ENCODE measurements around the gene ZBTB17.

The ZBTB17 gene

DNA sequence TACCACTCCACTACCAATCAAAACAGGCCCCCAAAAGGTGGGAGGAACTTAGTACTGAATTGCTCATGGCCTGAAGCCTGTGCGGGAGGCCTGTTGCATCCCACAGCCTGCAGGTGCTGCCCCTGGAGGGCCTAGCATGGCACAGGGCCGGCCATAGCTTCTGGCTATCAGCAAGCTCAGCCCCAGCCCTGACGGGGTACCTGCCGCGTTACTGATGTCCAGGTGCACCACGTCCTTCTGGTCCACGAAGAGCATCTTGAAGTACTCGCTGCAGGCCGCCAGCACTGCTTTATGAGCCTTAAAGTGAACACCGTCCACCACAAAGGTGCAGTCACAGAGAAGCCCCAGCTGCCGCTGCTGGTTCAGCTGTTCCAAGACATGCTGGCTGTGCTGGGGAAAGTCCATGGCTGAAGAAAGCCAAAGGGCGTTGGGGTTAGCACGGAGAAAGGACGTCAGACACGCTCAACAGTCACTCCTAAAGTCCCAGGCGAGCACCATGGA, 27.8 kb downstream of the ZBTB17 start:
- H3K9me3 ChIP-seq = no peaks in the 10 kb centered on the region
- TF ChIP-seq CTCF (IDR thresholded peaks at IDR 0.05; ENCODE audit: low read depth, low read length) = no peak
- no peak overlapping the region for H3K4me3 ChIP-seq (ENCODE audit: low read depth, low read length)
- DNase-seq = no peak
- no peaks in the 10 kb centered on the region for H3K27me3 ChIP-seq
- H3K4me1 ChIP-seq = peaks cover 27% of the 10 kb centered on the region
- peaks cover 19% of the 10 kb centered on the region for H3K36me3 ChIP-seq

DNA sequence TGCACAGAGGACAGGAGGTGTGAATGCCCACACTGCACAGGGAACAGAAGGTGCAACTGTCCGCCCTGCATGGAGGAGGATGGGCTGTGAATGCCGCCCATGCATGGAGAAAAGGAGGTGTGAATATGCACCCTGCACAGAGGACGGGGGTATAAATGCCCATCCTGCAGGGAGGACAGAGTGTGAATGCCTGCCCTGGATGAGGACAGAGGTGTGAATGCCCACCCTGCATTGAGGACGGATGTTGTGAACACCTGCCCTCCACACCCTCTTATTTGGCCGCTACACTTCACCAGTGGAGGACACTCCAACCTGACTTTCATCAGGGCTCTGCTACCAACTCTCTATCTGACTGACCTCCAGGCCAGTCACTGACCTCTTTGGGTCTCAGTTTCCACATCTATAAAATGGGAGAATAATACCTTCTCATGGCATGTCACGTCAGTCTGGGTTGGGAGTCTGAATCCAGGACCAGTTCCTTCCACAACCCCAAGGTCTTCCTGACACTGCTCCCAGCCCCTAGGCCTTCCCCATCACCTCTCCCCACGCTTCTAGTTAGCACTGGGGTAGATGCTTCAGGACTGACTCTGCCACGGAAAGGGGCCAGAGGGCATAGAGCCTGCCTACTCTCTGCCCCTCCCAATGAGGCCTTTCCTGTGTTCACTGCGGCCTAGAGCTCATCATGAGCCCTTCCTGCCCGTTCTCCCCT, 28.4 kb downstream of the ZBTB17 start:
- Histone ChIP-seq H3K9me3 (no peaks in the 10 kb centered on the region), H3K36me3 (peaks cover 22% of the 10 kb centered on the region), H3K27me3 (no peaks in the 10 kb centered on the region), H3K4me3 (ENCODE audit: low read depth, low read length) (no peak overlapping the region), H3K4me1 (peaks cover 25% of the 10 kb centered on the region)
- TF ChIP-seq CTCF (IDR thresholded peaks at IDR 0.05; ENCODE audit: low read depth, low read length) = no peak
- no peak for DNase-seq

GRCh38 chr1:15946571-15947381, 29.1 kb downstream of the ZBTB17 start:
- no peak overlapping the region for H3K4me3 ChIP-seq (ENCODE audit: low read depth, low read length)
- H3K27me3 ChIP-seq = no peaks in the 10 kb centered on the region
- no peak for DNase-seq
- TF ChIP-seq CTCF (IDR thresholded peaks at IDR 0.05; ENCODE audit: low read depth, low read length) = no peak
- no peaks in the 10 kb centered on the region for H3K9me3 ChIP-seq
- peaks cover 30% of the 10 kb centered on the region for H3K36me3 ChIP-seq
- peaks cover 18% of the 10 kb centered on the region for H3K4me1 ChIP-seq

DNA sequence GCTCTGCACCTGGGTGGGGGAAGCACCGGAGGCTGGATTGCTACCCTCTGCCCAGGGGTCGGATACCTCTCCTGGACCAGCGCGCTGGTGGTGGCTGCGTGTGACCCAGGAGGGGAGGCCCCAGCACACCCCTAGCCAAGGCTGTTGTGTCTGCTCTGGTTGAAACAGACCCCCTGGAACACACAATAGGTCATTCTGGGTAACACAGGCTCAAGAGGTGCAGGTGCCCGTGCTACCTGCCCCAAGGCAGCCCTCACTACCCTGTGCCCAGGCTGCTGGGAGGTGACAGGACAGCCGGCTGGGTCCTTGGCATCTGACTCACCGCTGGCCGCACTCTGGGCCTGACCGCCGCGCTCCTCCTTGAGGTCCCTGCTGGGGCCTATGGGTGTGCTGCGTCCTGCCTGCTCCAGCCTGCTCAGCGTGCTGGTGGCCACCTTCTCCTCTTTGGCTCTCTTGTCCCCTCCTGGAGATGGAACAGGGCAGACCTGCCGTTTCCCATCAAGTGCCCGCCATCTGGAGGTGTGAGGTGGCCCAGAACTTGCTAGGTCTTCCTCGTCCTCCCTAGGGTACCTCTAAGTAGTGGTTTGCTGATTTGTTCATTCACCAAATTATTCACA, 30.0 kb downstream of the ZBTB17 start:
- Histone ChIP-seq H3K4me1 (peaks cover 15% of the 10 kb centered on the region), H3K4me3 (ENCODE audit: low read depth, low read length) (no peak overlapping the region), H3K27me3 (no peaks in the 10 kb centered on the region), H3K36me3 (peaks cover 35% of the 10 kb centered on the region), H3K9me3 (no peaks in the 10 kb centered on the region)
- no peak for TF ChIP-seq CTCF (IDR thresholded peaks at IDR 0.05; ENCODE audit: low read depth, low read length)
- DNase-seq = no peak

DNA sequence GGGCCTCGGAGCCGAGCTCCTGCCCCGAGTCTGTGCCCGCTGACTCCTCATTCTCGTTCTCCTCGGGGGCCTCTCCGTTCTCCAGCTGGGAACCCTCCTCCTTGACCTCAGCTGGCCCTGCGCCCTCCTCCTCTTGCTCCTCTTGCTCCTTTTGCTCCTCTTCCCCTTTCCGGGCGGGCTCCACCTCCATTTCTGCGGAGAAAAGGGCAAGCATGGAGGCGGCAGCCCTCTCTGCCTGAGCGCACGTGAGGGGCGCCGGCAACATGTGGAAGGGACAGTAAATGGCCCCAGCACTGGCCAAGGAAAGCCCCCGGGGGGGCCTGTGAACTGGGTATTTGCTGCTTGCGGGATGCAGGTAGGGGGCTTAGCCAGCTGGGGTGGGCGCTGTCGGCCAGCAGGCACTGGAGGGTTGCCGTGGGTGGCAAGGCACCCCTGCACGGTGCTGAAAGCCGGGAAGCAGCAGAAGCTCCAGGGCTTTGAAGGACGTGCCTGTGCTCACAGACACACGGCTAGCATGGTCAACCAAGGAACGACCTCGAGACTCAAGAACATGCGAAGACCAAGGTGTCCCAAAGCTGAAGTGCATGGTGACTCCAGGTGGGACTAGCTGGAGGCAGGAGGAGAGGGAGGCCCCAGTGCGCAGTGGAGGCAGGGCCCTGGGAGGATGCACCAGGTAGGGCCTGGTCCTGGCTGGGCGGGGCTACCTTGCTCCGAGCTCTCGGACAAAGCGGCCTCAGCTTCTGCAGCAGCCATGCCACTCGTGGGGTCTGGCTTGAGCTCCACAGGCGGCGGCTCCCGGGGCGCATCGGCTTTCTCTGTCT, 30.7 kb downstream of the ZBTB17 start:
- H3K4me1 ChIP-seq = peaks cover 8% of the 10 kb centered on the region
- peaks cover 41% of the 10 kb centered on the region for H3K36me3 ChIP-seq
- H3K4me3 ChIP-seq (ENCODE audit: low read depth, low read length) = no peak overlapping the region
- no peaks in the 10 kb centered on the region for H3K27me3 ChIP-seq
- no peaks in the 10 kb centered on the region for H3K9me3 ChIP-seq
- TF ChIP-seq CTCF (IDR thresholded peaks at IDR 0.05; ENCODE audit: low read depth, low read length) = no peak
- no peak for DNase-seq

Measured in BE2C (cell line).